AML-193 (cell line): ENCODE measurements around the gene SPIB.
"Not testable (repeated sequence)": the region's sequence is repeated elsewhere in the genome, so short reads cannot be mapped to it uniquely, and the experiment has no call there.

Experiments
- DNase-seq, 2 experiments: peaks; one replicate each; lab custom pipeline; 2025; lab: John Stamatoyannopoulos, UW

The SPIB gene

GRCh38 chr19:50439130-50439529 is 20.4 kb downstream of the SPIB start:
- DNase-seq: not testable (repeated sequence)

- no peak for DNase-seq
Measured at GRCh38 chr19:50444059-50444458, 25.3 kb downstream of the SPIB start.

- no peak for DNase-seq
Measured at GRCh38 chr19:50447053-50447452, 28.3 kb downstream of the SPIB start.

GRCh38 chr19:50447750-50448149 is 29.0 kb downstream of the SPIB start:
- no peak for DNase-seq

GRCh38 chr19:50449236-50449899 is 30.6 kb downstream of the SPIB start:
- DNase-seq: no peak

- no peak for DNase-seq
Measured at GRCh38 chr19:50450369-50451222, 31.9 kb downstream of the SPIB start.

- DNase-seq: no peak
Measured at GRCh38 chr19:50451223-50451534, 32.4 kb downstream of the SPIB start.

- DNase-seq: no peak
Measured at GRCh38 chr19:50453243-50453642, 34.5 kb downstream of the SPIB start.

- DNase-seq: no peak
Measured at GRCh38 chr19:50455992-50456391, 37.3 kb downstream of the SPIB start.

- DNase-seq: no peak
Measured at GRCh38 chr19:50457300-50457699, 38.6 kb downstream of the SPIB start.

- DNase-seq: no peak
Measured at GRCh38 chr19:50458396-50459066, 39.8 kb downstream of the SPIB start.

GRCh38 chr19:50459067-50459456 is 40.3 kb downstream of the SPIB start:
- no peak for DNase-seq

GRCh38 chr19:50459638-50460037 is 40.9 kb downstream of the SPIB start:
- DNase-seq: no peak

GRCh38 chr19:50460161-50460765 is 41.5 kb downstream of the SPIB start:
- no peak for DNase-seq

GRCh38 chr19:50461066-50461875 is 42.5 kb downstream of the SPIB start:
- DNase-seq: peak; percentile 55 to 59

GRCh38 chr19:50462970-50463369 is 44.2 kb downstream of the SPIB start:
- DNase-seq: no peak

- no peak for DNase-seq
Measured at GRCh38 chr19:50464348-50464747, 45.6 kb downstream of the SPIB start.

- no peak for DNase-seq
Measured at GRCh38 chr19:50465000-50465399, 46.3 kb downstream of the SPIB start.

GRCh38 chr19:50465986-50466705 is 47.4 kb downstream of the SPIB start:
- DNase-seq: no peak

GRCh38 chr19:50466706-50467039 is 47.9 kb downstream of the SPIB start:
- DNase-seq: no peak

- DNase-seq: no peak
Measured at GRCh38 chr19:50467566-50467965, 48.8 kb downstream of the SPIB start.
